ENCODE measurements around the gene FAM25A.

DNA sequence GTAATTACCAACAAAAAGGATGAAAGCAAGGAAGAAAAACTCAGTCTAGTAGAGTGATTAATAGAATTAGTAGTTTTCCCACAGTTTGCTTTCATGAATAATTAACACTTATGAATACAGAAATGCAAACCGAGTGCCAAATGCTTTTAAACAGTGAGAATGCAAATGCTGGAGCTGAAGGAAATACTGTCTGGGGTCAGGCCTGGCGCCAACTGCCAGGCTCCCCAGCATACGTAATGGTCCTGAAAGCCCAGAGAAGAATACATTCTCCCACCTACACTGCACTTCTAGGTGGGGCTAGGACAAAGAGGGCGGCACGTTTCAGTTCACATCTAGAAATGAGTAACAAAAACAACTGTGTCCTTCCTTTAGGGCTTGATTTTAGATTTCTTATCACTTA lies 44.6 kb downstream of the FAM25A start:
- TF ChIP-seq, protein P1, sequence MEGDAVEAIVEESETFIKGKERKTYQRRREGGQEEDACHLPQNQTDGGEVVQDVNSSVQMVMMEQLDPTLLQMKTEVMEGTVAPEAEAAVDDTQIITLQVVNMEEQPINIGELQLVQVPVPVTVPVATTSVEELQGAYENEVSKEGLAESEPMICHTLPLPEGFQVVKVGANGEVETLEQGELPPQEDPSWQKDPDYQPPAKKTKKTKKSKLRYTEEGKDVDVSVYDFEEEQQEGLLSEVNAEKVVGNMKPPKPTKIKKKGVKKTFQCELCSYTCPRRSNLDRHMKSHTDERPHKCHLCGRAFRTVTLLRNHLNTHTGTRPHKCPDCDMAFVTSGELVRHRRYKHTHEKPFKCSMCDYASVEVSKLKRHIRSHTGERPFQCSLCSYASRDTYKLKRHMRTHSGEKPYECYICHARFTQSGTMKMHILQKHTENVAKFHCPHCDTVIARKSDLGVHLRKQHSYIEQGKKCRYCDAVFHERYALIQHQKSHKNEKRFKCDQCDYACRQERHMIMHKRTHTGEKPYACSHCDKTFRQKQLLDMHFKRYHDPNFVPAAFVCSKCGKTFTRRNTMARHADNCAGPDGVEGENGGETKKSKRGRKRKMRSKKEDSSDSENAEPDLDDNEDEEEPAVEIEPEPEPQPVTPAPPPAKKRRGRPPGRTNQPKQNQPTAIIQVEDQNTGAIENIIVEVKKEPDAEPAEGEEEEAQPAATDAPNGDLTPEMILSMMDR (IDR thresholded peaks at IDR 0.05) = no peak
- no peak for TF ChIP-seq POLR2A (IDR thresholded peaks at IDR 0.05)
- no peak for TF ChIP-seq POLR2AphosphoS5 (IDR thresholded peaks at IDR 0.05)
- no peak for TF ChIP-seq EP300 (IDR thresholded peaks at IDR 0.05)

Data from suprapubic skin (tissue), 4 donors.